CD14-positive monocyte (primary cell): ENCODE results near the gene PWWP2A. TPM values are rescaled to one million over a fixed set of nuclear protein-coding genes. Genes with fewer than 3 reads are reported as not detected.
A peak's percentile ranks its signal among the peaks of the same experiment; 100 is the strongest.

Experiments used
- DNase-seq, 3 donors: peaks; one replicate each; pipeline ENCODE4 v3.0.0-alpha.2; 2011 to 2022
- H2AFZ ChIP-seq: 2 replicates; pipeline ENCODE4 v1.6.0; 2012; ENCODE audit warnings: mild to moderate bottlenecking, low read depth, low read length, inconsistent platforms; ENCODE audit not compliant: insufficient read depth, poor library complexity, severe bottlenecking
- H3K27ac ChIP-seq, 2 donors: 1 replicate in 1 of 2; 2 replicates in 1 of 2; pipeline ENCODE4 v1.5.1; 2012 to 2013; ENCODE audit warnings: low read length in 2 of 2, control low read depth in 1 of 2, inconsistent platforms in 1 of 2, low read depth in 1 of 2, mild to moderate bottlenecking in 1 of 2
- H3K27me3 ChIP-seq, 2 donors: one replicate each; pipeline versions ENCODE4 v1.6.0 to v1.6.1; 2011 to 2013; ENCODE audit warnings: low read length in 2 of 2; ENCODE audit not compliant: control insufficient read depth in 2 of 2, insufficient read depth in 2 of 2
- H3K36me3 ChIP-seq, 2 donors: replicated peaks in 1 of 2; 1 replicate in 1 of 2; 2 replicates in 1 of 2; pipeline versions ENCODE4 v1.5.1 to v1.6.1; 2012 to 2013; ENCODE audit warnings: low read length in 2 of 2, control low read depth in 1 of 2, inconsistent platforms in 1 of 2, mild to moderate bottlenecking in 1 of 2; ENCODE audit not compliant: insufficient read depth in 2 of 2, control insufficient read depth in 1 of 2
- H3K4me1 ChIP-seq, 2 donors: 1 replicate in 1 of 2; 2 replicates in 1 of 2; pipeline versions ENCODE4 v1.5.1 to v1.6.1; 2012 to 2013; ENCODE audit warnings: low read length in 2 of 2, control low read depth in 1 of 2, inconsistent platforms in 1 of 2, mild to moderate bottlenecking in 1 of 2, moderate library complexity in 1 of 2; ENCODE audit not compliant: insufficient read depth in 2 of 2, control insufficient read depth in 1 of 2
- H3K4me2 ChIP-seq: replicated peaks from 2 replicates; pipeline ENCODE3; 2012; ENCODE audit warnings: low read length, moderate library complexity, mild to moderate bottlenecking; ENCODE audit not compliant: poor library complexity, severe bottlenecking; ENCODE audit errors: extremely low read depth
- H3K4me3 ChIP-seq, 3 experiments: fragments of 200-600 bp in 1 of 3; sonication (generic) in 1 of 3; replicated peaks in 1 of 3; 1 replicate in 2 of 3; 2 replicates in 1 of 3; pipeline ENCODE4 v1.5.1; 2011 to 2013; ENCODE audit warnings: low read length in 3 of 3, mild to moderate bottlenecking in 3 of 3, control low read depth in 2 of 3, low read depth in 2 of 3, inconsistent platforms in 1 of 3, moderate library complexity in 1 of 3
- H3K79me2 ChIP-seq: 2 replicates; pipeline ENCODE4 v1.6.0; 2012; ENCODE audit warnings: mild to moderate bottlenecking, control low read depth, inconsistent platforms, low read length, moderate library complexity; ENCODE audit not compliant: insufficient read depth
- H3K9ac ChIP-seq: 2 replicates; pipeline ENCODE4 v1.6.0; 2017; ENCODE audit warnings: low read length, mild to moderate bottlenecking; ENCODE audit not compliant: insufficient read depth, poor library complexity, severe bottlenecking
- H3K9me3 ChIP-seq, 2 donors: replicated peaks in 1 of 2; 1 replicate in 1 of 2; 2 replicates in 1 of 2; pipeline versions ENCODE4 v1.5.1 to v1.6.1; 2012 to 2013; ENCODE audit warnings: low read length in 2 of 2, control low read depth in 1 of 2; ENCODE audit not compliant: control insufficient read depth in 1 of 2, insufficient read depth in 1 of 2
- H4K20me1 ChIP-seq: 2 replicates; pipeline ENCODE4 v1.6.0; 2012; ENCODE audit warnings: mild to moderate bottlenecking, low read length, control low read depth, moderate library complexity; ENCODE audit not compliant: insufficient read depth
- H3K27ac Mint-ChIP-seq, 7 donors: one replicate each; pipeline ENCODE4 v1.8.0; 2020; ENCODE audit warnings: mild to moderate bottlenecking in 7 of 7, mixed read lengths in 7 of 7, moderate library complexity in 6 of 7, inconsistent platforms in 2 of 7
- H3K27me3 Mint-ChIP-seq, 3 donors: one replicate each; pipeline ENCODE4 v1.8.0; 2021 to 2022; ENCODE audit warnings: low read depth in 3 of 3, mild to moderate bottlenecking in 3 of 3, mixed read lengths in 3 of 3, moderate library complexity in 3 of 3, inconsistent platforms in 1 of 3
- H3K36me3 Mint-ChIP-seq, 2 donors: one replicate each; pipeline ENCODE4 v1.8.0; 2020; ENCODE audit warnings: mixed read lengths in 2 of 2, inconsistent platforms in 1 of 2, mild to moderate bottlenecking in 1 of 2
- H3K4me1 Mint-ChIP-seq: one replicate; pipeline ENCODE4 v1.8.0; 2020; ENCODE audit warnings: mild to moderate bottlenecking, mixed read lengths
- H3K4me3 Mint-ChIP-seq, 2 donors: one replicate each; pipeline ENCODE4 v1.8.0; 2020; ENCODE audit warnings: mild to moderate bottlenecking in 2 of 2, mixed read lengths in 2 of 2, moderate library complexity in 1 of 2
- H3K9me3 Mint-ChIP-seq, 7 donors: one replicate each; pipeline ENCODE4 v1.8.0; 2020 to 2022; ENCODE audit warnings: mixed read lengths in 7 of 7, mild to moderate bottlenecking in 6 of 7, moderate library complexity in 6 of 7, inconsistent platforms in 2 of 7
- CTCF ChIP-seq: fragments of 200-600 bp; IDR thresholded peaks from one replicate; pipeline ENCODE4 v1.8.0; 2022; ENCODE audit warnings: antibody characterized with exemption, mild to moderate bottlenecking
- WGBS: methylation state at CpG from one replicate; pipeline ENCODE4 v1.1.5; 2013; ENCODE audit warnings: missing lambda C conversion rate; ENCODE audit not compliant: insufficient coverage; 5-methylcytosine and 5-hydroxymethylcytosine counted together
- intact Hi-C, 2 donors: fragments of 100-400 bp; cut with micrococcal nuclease; formaldehyde crosslinking; loops; one replicate each; pipeline versions ENCODE4 v1.15.0 to v1.15.1; 2023
- polyA plus RNA-seq, 3 donors: library from polyadenylated mRNA; depleted of rRNA in 1 of 3; unstranded in 2 of 3; stranded (reverse) in 1 of 3; fragments of 300-500 nt in 2 of 3; fragments of >200 nt in 1 of 3; fragmentation: Illumina TruSeq in 2 of 3; gene quantifications; 1 replicate in 2 of 3; 2 replicates in 1 of 3; pipeline ENCODE4 v1.2.3, GENCODE V29; 2012 to 2021

The PWWP2A gene
- polyA plus RNA-seq, 3 donors, result 18.8 to 21.6 (median 18.9) TPM

- H3K27me3 Mint-ChIP-seq, result no peaks in the 10 kb centered on the region
- peaks cover 23 to 49% of the 10 kb centered on the region in 2 donors for H3K36me3 ChIP-seq
- no peak for TF ChIP-seq CTCF
- H3K27ac ChIP-seq, result no peak overlapping the region
- H3K79me2 ChIP-seq, result no peaks in the 10 kb centered on the region
- H3K9ac ChIP-seq, result no peak overlapping the region
- H4K20me1 ChIP-seq, result peaks cover 5% of the 10 kb centered on the region
- intact Hi-C loops, result no loop called here
- no peaks in the 10 kb centered on the region for H3K27me3 ChIP-seq
- no peak overlapping the region for H2AFZ ChIP-seq
- no peak overlapping the region for H3K4me2 ChIP-seq
- no peak for DNase-seq
- H3K27ac Mint-ChIP-seq, result no peak overlapping the region
- peaks cover 17% of the 10 kb centered on the region for H3K4me1 Mint-ChIP-seq
- H3K36me3 Mint-ChIP-seq, result peaks cover 35 to 41% of the 10 kb centered on the region in 2 donors
- no peaks in the 10 kb centered on the region for H3K9me3 ChIP-seq
- no peaks in the 10 kb centered on the region for H3K9me3 Mint-ChIP-seq
- no peak overlapping the region for H3K4me3 Mint-ChIP-seq
- H3K4me3 ChIP-seq, result no peak overlapping the region
- peaks cover 14 to 16% of the 10 kb centered on the region in 2 donors for H3K4me1 ChIP-seq
Observed at GRCh38 chr5:160075073-160075472, 44.2 kb downstream of the PWWP2A start.

DNA sequence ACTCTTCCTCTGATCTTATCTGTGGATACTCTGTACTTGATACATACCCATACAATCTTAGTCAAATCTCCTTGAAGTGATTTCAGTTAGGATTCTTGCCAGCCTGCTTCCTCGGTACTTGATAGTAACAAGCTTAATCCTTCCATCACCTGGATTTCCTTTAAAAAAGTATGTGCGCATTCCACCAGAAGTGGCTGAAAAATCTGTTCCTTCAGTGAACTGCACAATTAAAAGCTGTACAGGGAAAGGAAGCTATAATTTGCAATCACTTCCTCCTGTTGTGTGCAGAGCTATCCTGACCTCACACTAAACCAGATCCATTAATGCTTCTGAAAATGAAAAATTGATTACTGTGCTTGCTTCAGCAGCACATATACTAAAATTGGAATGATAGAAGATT is 47.3 kb downstream of the PWWP2A start:
- H4K20me1 ChIP-seq, result no peaks in the 10 kb centered on the region

More for the DNA sequence above, 47.3 kb downstream of the PWWP2A start:
- Histone ChIP-seq H3K4me2 (peak overlapping the region; percentile 21), H3K4me1 (peaks cover 14 to 16% of the 10 kb centered on the region in 2 donors), H3K27me3 (no peaks in the 10 kb centered on the region), H3K9ac (no peak overlapping the region), H2AFZ (no peak overlapping the region), H3K79me2 (no peaks in the 10 kb centered on the region), H3K36me3 (peaks cover 5 to 30% of the 10 kb centered on the region in 2 donors), H3K4me3 (peak overlapping the region in 1 of 3 experiments; percentile 16), H3K9me3 (no peaks in the 10 kb centered on the region), H3K27ac (peak overlapping the region in 1 of 2 donors; percentile 5)
- Mint-ChIP-seq H3K4me1 (peaks cover 17% of the 10 kb centered on the region), H3K27me3 (no peaks in the 10 kb centered on the region), H3K27ac (peak overlapping the region in 2 of 7 donors; percentile 46 to 74), H3K4me3 (peak overlapping the region in 1 of 2 donors; percentile 84), H3K36me3 (peaks cover 27 to 38% of the 10 kb centered on the region in 2 donors), H3K9me3 (no peaks in the 10 kb centered on the region)
- intact Hi-C loops, result no loop called here
- no peak for DNase-seq
- WGBS, result no CpG with 5 or more reads among the region's 2 CpGs
- TF ChIP-seq CTCF, result no peak
